ENCODE results near the gene SPOCK1.

Gene SPOCK1

GRCh38 chr5:137315534-137316345 is 183.4 kb downstream of the SPOCK1 start:
- no peak for DNase-seq (ENCODE audit: low read depth)
- TF ChIP-seq CTCF (IDR thresholded peaks at IDR 0.05; ENCODE audit: control insufficient read depth, insufficient read depth, low read depth, low read length, missing control alignments): no peak
- no peak overlapping the region for H3K4me3 ChIP-seq (ENCODE audit: control insufficient read depth, low read depth, low read length)

- no peak overlapping the region for H3K4me3 ChIP-seq (ENCODE audit: control insufficient read depth, low read depth, low read length)
- TF ChIP-seq CTCF (IDR thresholded peaks at IDR 0.05; ENCODE audit: control insufficient read depth, insufficient read depth, low read depth, low read length, missing control alignments): no peak
- no peak for DNase-seq (ENCODE audit: low read depth)
Measured at GRCh38 chr5:137315109-137315508, 184.0 kb downstream of the SPOCK1 start.

GRCh38 chr5:137313526-137314175 is 185.5 kb downstream of the SPOCK1 start:
- no peak overlapping the region for H3K4me3 ChIP-seq (ENCODE audit: control insufficient read depth, low read depth, low read length)
- no peak for TF ChIP-seq CTCF (IDR thresholded peaks at IDR 0.05; ENCODE audit: control insufficient read depth, insufficient read depth, low read depth, low read length, missing control alignments)
- DNase-seq (ENCODE audit: low read depth): no peak

- no peak overlapping the region for H3K4me3 ChIP-seq (ENCODE audit: control insufficient read depth, low read depth, low read length)
- no peak for TF ChIP-seq CTCF (IDR thresholded peaks at IDR 0.05; ENCODE audit: control insufficient read depth, insufficient read depth, low read depth, low read length, missing control alignments)
- no peak for DNase-seq (ENCODE audit: low read depth)
Measured at GRCh38 chr5:137312011-137312410, 187.1 kb downstream of the SPOCK1 start.

- no peak for TF ChIP-seq CTCF (IDR thresholded peaks at IDR 0.05; ENCODE audit: control insufficient read depth, insufficient read depth, low read depth, low read length, missing control alignments)
- no peak overlapping the region for H3K4me3 ChIP-seq (ENCODE audit: control insufficient read depth, low read depth, low read length)
- peak; percentile 88 for DNase-seq (ENCODE audit: low read depth)
Measured at GRCh38 chr5:137310051-137310730, 188.9 kb downstream of the SPOCK1 start.

- no peak for TF ChIP-seq CTCF (IDR thresholded peaks at IDR 0.05; ENCODE audit: control insufficient read depth, insufficient read depth, low read depth, low read length, missing control alignments)
- H3K4me3 ChIP-seq (ENCODE audit: control insufficient read depth, low read depth, low read length): no peak overlapping the region
- DNase-seq (ENCODE audit: low read depth): no peak
Measured at GRCh38 chr5:137309290-137309689, 189.8 kb downstream of the SPOCK1 start.
